ENCODE measurements around the gene ADRB1.

The ADRB1 gene

GRCh38 chr10:114026189-114027040 is 17.3 kb upstream of the ADRB1 start:
- DNase-seq: no peak

GRCh38 chr10:114027041-114027394 is 16.6 kb upstream of the ADRB1 start:
- DNase-seq: no peak

GRCh38 chr10:114027951-114028350 is 15.7 kb upstream of the ADRB1 start:
- DNase-seq: no peak

GRCh38 chr10:114028425-114028824 is 15.2 kb upstream of the ADRB1 start:
- no peak for DNase-seq

- no peak for DNase-seq
These were observed 14.0 kb upstream of the ADRB1 start for GRCh38 chr10:114029655-114030054.

- no peak for DNase-seq
These were observed 13.5 kb upstream of the ADRB1 start for GRCh38 chr10:114030140-114030539.

GRCh38 chr10:114031073-114031972 is 12.3 kb upstream of the ADRB1 start:
- DNase-seq: no peak

GRCh38 chr10:114033566-114033965 is 10.1 kb upstream of the ADRB1 start:
- DNase-seq: no peak

GRCh38 chr10:114034923-114035645 is 8.6 kb upstream of the ADRB1 start:
- DNase-seq: no peak

GRCh38 chr10:114035791-114036190 is 7.9 kb upstream of the ADRB1 start:
- DNase-seq: no peak

- no peak for DNase-seq
These were observed 4.8 kb upstream of the ADRB1 start for GRCh38 chr10:114038819-114039218.

GRCh38 chr10:114041166-114041565 is 2.5 kb upstream of the ADRB1 start:
- no peak for DNase-seq

GRCh38 chr10:114042895-114043531 is 653 bp upstream of the ADRB1 start:
- DNase-seq: peak; percentile 0 to 65

GRCh38 chr10:114044247-114045135 is 825 bp downstream of the ADRB1 start:
- DNase-seq: no peak

GRCh38 chr10:114045136-114046086 is 1.7 kb downstream of the ADRB1 start:
- peak in 1 of 2 experiments; percentile 2 for DNase-seq

GRCh38 chr10:114046087-114046458 is 2.4 kb downstream of the ADRB1 start:
- no peak for DNase-seq

- DNase-seq: no peak
These were observed 4.8 kb downstream of the ADRB1 start for GRCh38 chr10:114048472-114048871.

- no peak for DNase-seq
These were observed 8.0 kb downstream of the ADRB1 start for GRCh38 chr10:114051714-114052113.

GRCh38 chr10:114052255-114052654 is 8.6 kb downstream of the ADRB1 start:
- no peak for DNase-seq

- no peak for DNase-seq
These were observed 10.3 kb downstream of the ADRB1 start for GRCh38 chr10:114053946-114054345.

- no peak for DNase-seq
These were observed 14.2 kb downstream of the ADRB1 start for GRCh38 chr10:114057855-114058254.
